NCI-H1694 (cell line): ENCODE measurements around the gene LDB2.

Experiments used
- DNase-seq: peaks from one replicate; lab custom pipeline; 2025; lab: John Stamatoyannopoulos, UW

The LDB2 gene

DNA sequence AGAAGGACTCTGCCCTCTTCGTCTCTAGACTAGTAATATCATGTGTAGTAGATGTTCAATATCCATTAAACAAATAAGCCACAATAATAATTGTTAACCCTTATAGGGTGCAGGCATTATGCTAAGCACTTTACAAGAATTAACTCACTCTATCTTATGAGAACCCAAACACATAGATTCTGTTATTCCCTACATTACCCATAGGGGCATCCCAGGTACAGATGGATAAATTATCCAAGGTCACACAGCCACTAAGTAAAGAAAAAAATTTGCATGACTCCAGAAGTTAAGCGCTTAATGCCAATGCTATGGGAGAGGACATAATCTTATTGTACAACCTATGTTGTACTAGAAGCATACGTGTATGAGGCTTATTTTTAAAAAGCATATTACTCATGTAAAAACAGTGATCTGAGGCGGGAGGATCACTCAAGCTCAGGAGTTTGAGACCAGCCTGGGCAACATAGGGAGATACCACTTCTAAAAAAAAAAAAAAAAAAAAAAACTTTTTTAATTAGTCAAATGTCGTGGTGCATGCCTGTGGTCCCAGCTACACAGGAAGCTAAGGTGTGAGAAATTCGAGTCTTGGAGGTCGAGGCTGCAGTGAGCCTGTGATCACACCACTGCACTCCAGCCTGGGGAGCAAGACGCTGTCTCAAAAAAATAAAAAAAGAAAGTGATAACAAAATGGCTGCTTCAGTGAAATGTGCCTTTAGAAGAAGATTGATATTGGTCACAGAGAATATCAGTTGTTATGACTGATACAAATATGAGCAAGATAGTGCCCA is 13.6 kb downstream of the LDB2 start:
- no peak for DNase-seq

- no peak for DNase-seq
Observed at GRCh38 chr4:16883806-16884205, 14.6 kb downstream of the LDB2 start.

DNA sequence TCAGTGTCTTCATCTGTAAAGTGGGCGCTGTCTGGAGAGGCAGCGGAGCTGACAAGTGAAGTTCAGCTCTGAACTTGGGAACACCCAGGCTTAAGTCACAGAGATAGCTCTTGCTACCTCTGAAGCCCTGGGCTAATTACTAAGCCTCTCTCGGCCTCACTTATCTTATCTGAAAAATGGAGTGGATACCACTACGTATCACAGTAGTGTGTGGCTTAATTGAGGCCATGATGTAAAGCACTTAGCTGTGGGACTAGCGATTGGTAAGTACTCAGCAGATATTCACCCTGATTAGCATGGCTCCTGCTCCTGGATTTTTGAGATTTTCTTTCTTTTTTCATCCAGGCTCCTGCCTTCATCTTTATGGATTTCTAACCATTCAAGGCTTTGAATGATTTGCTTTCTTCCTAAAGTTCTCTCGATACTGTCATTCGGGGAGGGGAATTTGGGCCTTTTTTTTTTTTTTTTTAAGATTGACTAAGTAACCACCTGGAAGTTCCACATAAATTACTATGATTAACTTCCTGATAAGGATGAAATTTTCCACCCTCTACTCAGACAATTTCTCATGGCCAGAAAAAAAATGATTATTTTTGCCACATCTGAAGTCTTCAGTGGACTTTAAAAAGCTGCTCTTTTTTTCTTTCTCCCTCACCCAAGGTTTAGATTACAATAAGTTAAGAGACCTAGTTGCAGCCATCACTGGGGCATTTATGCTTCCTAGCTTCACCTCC is 17.1 kb downstream of the LDB2 start:
- no peak for DNase-seq

- DNase-seq: no peak
Observed at GRCh38 chr4:16875487-16875886, 23.0 kb downstream of the LDB2 start.

- DNase-seq: no peak
Observed at GRCh38 chr4:16869594-16870245, 28.7 kb downstream of the LDB2 start.

GRCh38 chr4:16868674-16869073 is 29.8 kb downstream of the LDB2 start:
- DNase-seq: no peak

- DNase-seq: no peak
Observed at GRCh38 chr4:16867827-16868226, 30.6 kb downstream of the LDB2 start.

DNA sequence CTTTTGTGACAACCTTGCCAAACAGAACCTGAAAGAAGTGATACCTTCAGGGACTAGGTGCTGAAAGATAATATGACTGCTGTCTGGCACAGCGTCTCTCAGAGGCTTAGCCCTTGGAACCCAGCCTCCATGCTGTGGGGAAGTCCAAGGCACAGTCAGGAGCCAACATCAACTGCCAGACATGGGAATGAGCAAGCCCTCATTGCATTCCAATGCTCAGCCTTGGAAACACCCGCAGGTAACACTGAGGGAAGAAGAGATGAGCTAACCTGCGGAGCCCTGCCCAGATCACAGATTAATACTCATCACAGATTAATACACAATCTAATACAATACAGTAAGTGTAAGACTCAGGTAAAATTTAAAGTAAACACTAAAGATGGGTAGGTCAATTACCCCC is 31.5 kb downstream of the LDB2 start:
- no peak for DNase-seq

GRCh38 chr4:16865897-16866283 is 32.6 kb downstream of the LDB2 start:
- no peak for DNase-seq

DNA sequence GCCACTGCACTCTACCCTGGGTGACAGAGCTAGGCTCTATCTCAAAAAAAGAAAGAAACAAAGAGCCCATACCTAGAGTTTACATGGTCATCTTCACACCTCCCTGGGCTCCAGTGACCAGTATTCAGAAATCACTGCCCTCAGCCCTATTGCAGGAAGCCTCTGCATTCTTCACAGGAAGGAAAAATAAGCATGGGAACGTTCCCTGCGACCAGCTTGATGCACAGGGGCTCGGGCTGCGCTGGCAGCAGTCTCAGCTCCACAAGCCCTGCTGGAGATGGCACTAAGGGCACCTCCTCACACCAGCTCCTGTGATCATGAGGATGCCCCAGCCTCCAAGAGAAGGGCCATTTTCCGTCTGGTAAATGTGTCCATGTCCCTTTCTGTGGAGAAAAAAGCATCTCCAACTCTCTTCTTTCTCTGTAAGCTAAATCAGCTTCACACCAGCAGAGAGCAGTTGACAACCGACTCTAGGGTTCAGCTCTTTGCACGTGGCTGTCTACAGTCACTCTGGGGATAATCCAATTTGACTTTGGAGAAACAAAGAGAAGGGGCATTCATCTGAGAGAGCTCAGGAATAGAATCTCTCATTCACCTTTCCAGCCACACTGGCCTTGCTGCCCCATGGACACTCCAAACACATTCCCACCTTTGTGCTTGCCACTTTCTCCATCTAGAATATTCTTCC is 33.1 kb downstream of the LDB2 start:
- no peak for DNase-seq

- no peak for DNase-seq
Observed at GRCh38 chr4:16864199-16864598, 34.2 kb downstream of the LDB2 start.

DNA sequence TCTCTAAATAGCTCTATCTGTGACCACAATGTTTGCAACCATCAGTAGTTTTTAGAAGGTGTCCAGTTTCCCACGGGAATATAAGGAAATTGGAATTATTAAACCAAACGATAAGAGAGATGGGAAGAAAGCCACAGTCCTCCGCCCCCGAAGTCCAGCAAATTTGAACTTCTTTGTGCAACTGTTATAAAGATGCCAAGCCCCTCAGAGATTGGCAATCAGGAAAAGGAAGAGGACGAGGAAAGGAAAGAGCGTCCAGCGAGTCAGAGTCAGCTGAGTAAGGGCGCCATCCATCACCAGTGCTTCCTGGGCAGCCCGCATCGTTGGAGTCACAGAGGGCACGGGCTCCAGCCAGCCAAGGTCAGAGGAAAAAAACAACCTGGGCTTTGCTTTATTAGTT is 35.7 kb downstream of the LDB2 start:
- no peak for DNase-seq

GRCh38 chr4:16860516-16860915 is 37.9 kb downstream of the LDB2 start:
- no peak for DNase-seq

DNA sequence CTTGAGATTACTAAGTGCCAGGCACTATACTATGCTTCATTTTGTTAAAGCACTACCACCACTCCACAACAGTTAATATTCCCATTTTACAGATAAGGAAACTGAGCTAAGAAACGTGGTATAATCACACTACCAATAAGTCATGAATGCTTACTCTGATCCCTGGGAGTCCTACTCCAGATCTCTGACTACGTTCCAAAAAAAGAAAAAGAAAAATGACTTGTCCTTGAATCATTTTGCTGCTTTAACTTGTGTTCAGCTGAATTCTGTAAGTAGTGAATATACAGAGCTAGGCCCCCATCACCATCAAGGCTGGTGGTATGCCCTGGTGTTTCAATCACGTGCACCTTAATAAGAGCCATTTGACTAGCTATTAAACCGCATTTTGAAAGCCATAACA is 39.4 kb downstream of the LDB2 start:
- no peak for DNase-seq

GRCh38 chr4:16858275-16858752 is 40.1 kb downstream of the LDB2 start:
- no peak for DNase-seq

- no peak for DNase-seq
Observed at GRCh38 chr4:16857425-16857824, 41.0 kb downstream of the LDB2 start.

DNA sequence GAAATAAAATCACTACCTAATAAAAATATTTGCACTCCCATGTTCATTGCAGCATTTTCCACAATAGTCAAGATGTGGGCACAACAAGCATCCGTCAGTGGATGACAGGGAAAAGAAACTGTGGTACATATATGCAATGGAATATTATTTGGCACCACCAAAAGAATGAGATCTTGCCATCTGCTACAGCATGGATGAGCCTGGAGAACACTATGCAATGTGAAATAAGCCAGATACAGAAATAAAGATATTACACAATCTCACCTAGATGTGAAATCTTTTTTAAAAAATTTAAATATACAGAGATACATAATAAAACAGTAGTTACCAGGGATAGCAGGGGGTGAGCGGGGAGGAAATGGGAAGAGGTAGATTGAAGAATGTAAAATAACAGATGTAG is 44.8 kb downstream of the LDB2 start:
- no peak for DNase-seq

DNA sequence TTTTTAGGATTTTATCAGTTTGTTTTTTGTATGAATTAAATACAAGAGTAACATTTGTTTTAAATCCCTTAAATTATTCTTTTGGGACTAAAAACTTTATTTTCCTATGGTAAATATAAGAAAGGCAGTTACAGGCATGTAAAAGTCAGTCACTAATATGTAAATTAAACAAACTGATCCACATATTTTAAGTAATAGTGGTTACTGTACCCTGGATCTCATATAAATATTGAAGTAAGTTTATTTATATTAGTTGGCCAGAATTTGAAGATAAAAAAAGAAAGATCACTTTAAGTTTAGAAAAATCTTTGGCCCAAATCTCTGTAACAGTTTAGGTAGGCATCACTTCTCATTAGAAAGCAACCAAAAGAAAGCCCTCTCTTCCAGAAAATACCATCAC is 45.8 kb downstream of the LDB2 start:
- DNase-seq: no peak

- no peak for DNase-seq
Observed at GRCh38 chr4:16852228-16852627, 46.2 kb downstream of the LDB2 start.

DNA sequence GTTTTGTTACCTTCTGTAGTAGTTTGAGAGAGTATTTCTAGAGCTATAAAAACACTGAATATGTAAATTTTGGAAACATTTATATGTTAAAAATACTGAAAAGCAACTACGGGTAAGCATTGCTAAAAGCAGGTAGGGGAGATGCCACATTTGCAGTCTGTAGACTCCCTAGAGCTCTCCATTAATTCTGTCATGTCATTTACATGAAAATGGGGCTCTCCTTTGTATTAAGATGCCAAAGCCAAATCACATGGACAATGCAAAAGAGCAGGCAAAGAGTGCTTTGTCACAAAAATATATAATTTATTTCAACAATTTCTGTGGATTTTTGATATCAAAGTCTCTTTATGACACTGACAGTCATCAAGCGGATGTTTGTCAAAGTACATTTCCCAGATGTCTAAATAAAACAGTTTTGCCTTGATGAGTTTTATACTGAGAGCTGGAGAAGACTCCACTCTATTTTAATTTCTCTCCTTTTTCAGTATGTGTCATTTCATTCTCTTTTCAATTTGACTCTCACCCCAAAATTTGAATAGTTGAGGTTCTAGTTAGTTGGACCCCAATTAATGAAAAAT is 51.8 kb downstream of the LDB2 start:
- DNase-seq: no peak

GRCh38 chr4:16844816-16845586 is 53.4 kb downstream of the LDB2 start:
- no peak for DNase-seq
